H9 (cell line): ENCODE measurements around the gene MINDY4. TPM values are rescaled to one million over a fixed set of nuclear protein-coding genes. Genes with fewer than 3 reads are reported as not detected.
"Not testable (repeated sequence)": the region's sequence is repeated elsewhere in the genome, so short reads cannot be mapped to it uniquely, and the experiment has no call there.

Source experiments
- DNase-seq: peaks from one replicate; pipeline ENCODE4 v3.0.0-alpha.2; 2017
- H2AFZ ChIP-seq: one replicate; pipeline ENCODE4 v1.6.1; 2013; ENCODE audit warnings: mild to moderate bottlenecking, low read length, control low read depth, moderate library complexity
- H2AK5ac ChIP-seq: 2 replicates; pipeline ENCODE4 v1.6.1; 2013; ENCODE audit warnings: low read length, control low read depth, mixed read lengths; ENCODE audit not compliant: insufficient read length
- H2BK120ac ChIP-seq: one replicate; pipeline ENCODE4 v1.6.1; 2013; ENCODE audit warnings: low read depth, mild to moderate bottlenecking, low read length, control low read depth, inconsistent platforms; ENCODE audit not compliant: poor library complexity, severe bottlenecking
- H2BK12ac ChIP-seq: 2 replicates; pipeline ENCODE4 v1.6.1; 2013; ENCODE audit warnings: low read length, control low read depth, mixed read lengths, low read depth; ENCODE audit not compliant: insufficient read length
- H2BK15ac ChIP-seq: 2 replicates; pipeline ENCODE4 v1.6.1; 2013; ENCODE audit warnings: low read depth, low read length, control low read depth
- H2BK20ac ChIP-seq: one replicate; pipeline ENCODE4 v1.6.1; 2013; ENCODE audit warnings: low read depth, mild to moderate bottlenecking, low read length, control low read depth, inconsistent platforms; ENCODE audit not compliant: poor library complexity, severe bottlenecking
- H2BK5ac ChIP-seq: 2 replicates; pipeline ENCODE4 v1.6.1; 2013; ENCODE audit warnings: low read length, control low read depth, mixed read lengths; ENCODE audit not compliant: insufficient read length
- H3K14ac ChIP-seq: 2 replicates; pipeline ENCODE4 v1.6.1; 2013; ENCODE audit warnings: low read length, control low read depth; ENCODE audit not compliant: insufficient read depth
- H3K18ac ChIP-seq: 2 replicates; pipeline ENCODE4 v1.6.1; 2013; ENCODE audit warnings: low read depth, mild to moderate bottlenecking, mixed read lengths, low read length, control low read depth; ENCODE audit not compliant: insufficient read length
- H3K23ac ChIP-seq: 2 replicates; pipeline ENCODE4 v1.6.1; 2013; ENCODE audit warnings: low read length, control low read depth, mixed read lengths, low read depth; ENCODE audit not compliant: insufficient read length
- H3K23me2 ChIP-seq: 2 replicates; pipeline ENCODE4 v1.6.1; 2013; ENCODE audit warnings: low read depth, mild to moderate bottlenecking, mixed read lengths, low read length, control low read depth; ENCODE audit not compliant: insufficient read length, poor library complexity, severe bottlenecking
- H3K27ac ChIP-seq: 2 replicates; pipeline ENCODE4 v1.5.1; 2013; ENCODE audit warnings: low read length, control low read depth, mixed read lengths, low read depth; ENCODE audit not compliant: insufficient read length
- H3K27me3 ChIP-seq: 2 replicates; pipeline ENCODE4 v1.6.1; 2013; ENCODE audit warnings: low read length, control low read depth, inconsistent platforms; ENCODE audit not compliant: insufficient read depth
- H3K4ac ChIP-seq: 2 replicates; pipeline ENCODE4 v1.6.1; 2013; ENCODE audit warnings: low read depth, mild to moderate bottlenecking, control low read depth, inconsistent platforms, low read length, moderate library complexity
- H3K4me1 ChIP-seq: 2 replicates; pipeline ENCODE4 v1.6.1; 2013; ENCODE audit warnings: low read length, control low read depth, inconsistent platforms; ENCODE audit not compliant: insufficient read depth
- H3K4me2 ChIP-seq: 2 replicates; pipeline ENCODE4 v1.6.1; 2013; ENCODE audit warnings: low read length, control low read depth, mixed read lengths; ENCODE audit not compliant: insufficient read length, insufficient read depth
- H3K56ac ChIP-seq: 2 replicates; pipeline ENCODE4 v1.6.1; 2013; ENCODE audit warnings: low read depth, mild to moderate bottlenecking, mixed read lengths, low read length, control low read depth; ENCODE audit not compliant: insufficient read length
- H3K79me1 ChIP-seq: 2 replicates; pipeline ENCODE4 v1.6.1; 2013; ENCODE audit warnings: low read depth, mild to moderate bottlenecking, moderate library complexity, low read length, control low read depth, inconsistent platforms; ENCODE audit not compliant: insufficient read depth, poor library complexity, severe bottlenecking
- H3K79me2 ChIP-seq: 2 replicates; pipeline ENCODE4 v1.6.1; 2013; ENCODE audit warnings: low read length, control low read depth, inconsistent platforms; ENCODE audit not compliant: insufficient read depth
- H3K9ac ChIP-seq: 2 replicates; pipeline ENCODE4 v1.6.1; 2013; ENCODE audit warnings: low read length, control low read depth, mixed read lengths; ENCODE audit not compliant: insufficient read length; ENCODE audit errors: extremely low read depth
- H3K9me3 ChIP-seq: one replicate; pipeline ENCODE4 v1.6.1; 2013; ENCODE audit warnings: low read depth, low read length, inconsistent platforms; ENCODE audit not compliant: control insufficient read depth
- H3T11ph ChIP-seq: one replicate; pipeline ENCODE4 v1.6.1; 2013; ENCODE audit warnings: mild to moderate bottlenecking, low read length, control low read depth, inconsistent platforms
- H4K20me1 ChIP-seq: one replicate; pipeline ENCODE4 v1.6.1; 2013; ENCODE audit not compliant: control insufficient read depth, insufficient read length, insufficient read depth
- H4K5ac ChIP-seq: 2 replicates; pipeline ENCODE4 v1.6.1; 2013; ENCODE audit warnings: low read depth, mild to moderate bottlenecking, mixed read lengths, low read length, control low read depth; ENCODE audit not compliant: insufficient read length
- H4K8ac ChIP-seq: replicated peaks from 2 replicates; pipeline ENCODE4 v1.6.1; 2013; ENCODE audit warnings: low read length, control low read depth, mixed read lengths, low read depth; ENCODE audit not compliant: insufficient read length
- H4K91ac ChIP-seq: 2 replicates; pipeline ENCODE4 v1.6.1; 2013; ENCODE audit warnings: low read depth, mild to moderate bottlenecking, moderate library complexity, mixed read lengths, low read length, control low read depth; ENCODE audit not compliant: insufficient read length
- H3K27ac Mint-ChIP-seq, 3 experiments: 2 replicates in 2 of 3; 3 replicates in 1 of 3; pipeline ENCODE4 v1.8.0; 2020 to 2021; ENCODE audit warnings: mixed read lengths in 3 of 3, mild to moderate bottlenecking in 1 of 3, moderate library complexity in 1 of 3
- H3K27me3 Mint-ChIP-seq: 2 replicates; pipeline ENCODE4 v1.8.0; 2021; ENCODE audit warnings: low read depth, mild to moderate bottlenecking, moderate library complexity, mixed read lengths
- H3K36me3 Mint-ChIP-seq, 3 experiments: 2 replicates in 2 of 3; 3 replicates in 1 of 3; pipeline ENCODE4 v1.8.0; 2020 to 2021; ENCODE audit warnings: low read depth in 3 of 3, mixed read lengths in 3 of 3; ENCODE audit not compliant: insufficient read depth in 1 of 3
- H3K4me1 Mint-ChIP-seq, 2 experiments: 2 replicates each; pipeline ENCODE4 v1.8.0; 2020; ENCODE audit warnings: mixed read lengths in 2 of 2
- H3K4me3 Mint-ChIP-seq, 2 experiments: 2 replicates in 1 of 2; 3 replicates in 1 of 2; pipeline ENCODE4 v1.8.0; 2020 to 2021; ENCODE audit warnings: mild to moderate bottlenecking in 2 of 2, mixed read lengths in 2 of 2, moderate library complexity in 1 of 2
- H3K9me3 Mint-ChIP-seq, 2 experiments: 2 replicates in 1 of 2; 3 replicates in 1 of 2; pipeline ENCODE4 v1.8.0; 2020; ENCODE audit warnings: mild to moderate bottlenecking in 2 of 2, mixed read lengths in 2 of 2, moderate library complexity in 1 of 2
- WGBS: extraction: QIAGEN DNeasy Blood & Tissue Kit; methylation state at CpG from one replicate; pipeline ENCODE4 v1.1.7; 2013; ENCODE audit warnings: missing lambda C conversion rate, low lambda C conversion rate, mixed read lengths; ENCODE audit not compliant: insufficient read length; ENCODE audit errors: extremely low coverage; 5-methylcytosine and 5-hydroxymethylcytosine counted together
- total RNA-seq: library from RNA; stranded (reverse); gene quantifications from 2 replicates; pipeline ENCODE4 v1.2.1, GENCODE V29; 2021

MINDY4 gene
- total RNA-seq, 1 experiment from 2014 or later, result 3.1 TPM

DNA sequence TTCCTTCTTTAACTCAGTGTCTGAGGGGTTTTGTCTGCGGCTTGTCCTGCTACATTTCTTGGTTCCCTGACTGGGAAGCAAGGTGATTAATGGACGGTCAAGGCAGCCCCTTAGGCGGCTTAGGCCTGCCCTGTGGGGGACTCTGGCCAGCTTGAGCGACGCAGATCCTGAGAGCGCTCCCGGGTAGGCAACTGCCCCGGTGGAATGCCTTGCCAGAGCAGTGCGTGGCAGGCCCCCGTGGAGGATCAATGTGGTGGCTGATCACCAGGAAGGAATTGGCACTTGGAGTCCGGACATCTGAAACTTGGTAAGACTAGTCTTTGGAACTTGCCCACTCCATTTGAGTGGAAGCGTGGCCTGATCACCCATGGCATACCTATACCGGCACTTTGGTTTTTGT is 36.7 kb downstream of the MINDY4 start:
- not testable (repeated sequence) for H3K4me3 Mint-ChIP-seq
- WGBS, result no CpG with 5 or more reads among the region's 13 CpGs

More for the DNA sequence above, 36.7 kb downstream of the MINDY4 start:
- not testable (repeated sequence) for H3K79me2 ChIP-seq, H3K9ac ChIP-seq, H3K27me3 Mint-ChIP-seq, H3K4ac ChIP-seq, H3K14ac ChIP-seq, H3K4me1 Mint-ChIP-seq, H4K91ac ChIP-seq, H4K5ac ChIP-seq, H3K4me2 ChIP-seq, H2BK5ac ChIP-seq, H4K8ac ChIP-seq, H2AK5ac ChIP-seq, H3K9me3 ChIP-seq, H4K20me1 ChIP-seq, H3K4me1 ChIP-seq, H2BK120ac ChIP-seq, H2AFZ ChIP-seq, H3K27me3 ChIP-seq, DNase-seq, H3K9me3 Mint-ChIP-seq, H2BK20ac ChIP-seq, H3K23me2 ChIP-seq, H3K56ac ChIP-seq, H3K27ac ChIP-seq, H3K23ac ChIP-seq, H3K18ac ChIP-seq, H3K79me1 ChIP-seq, H2BK12ac ChIP-seq, H3K27ac Mint-ChIP-seq, H2BK15ac ChIP-seq, H3T11ph ChIP-seq
- H3K36me3 Mint-ChIP-seq, result peaks cover 10 to 15% (median 12%) of the 10 kb centered on the region in 3 experiments
